Occipital lobe (tissue), 2 donors: ENCODE data around the gene HAX1. TPM values are rescaled to one million over a fixed set of nuclear protein-coding genes. Genes with fewer than 3 reads are reported as not detected.
A peak's percentile ranks its signal among the peaks of the same experiment; 100 is the strongest.
"Not testable (repeated sequence)": the region's sequence is repeated elsewhere in the genome, so short reads cannot be mapped to it uniquely, and the experiment has no call there.

ENCODE experiments used
- DNase-seq: peaks from one replicate; lab custom pipeline; 2025; lab: John Stamatoyannopoulos, UW
- total RNA-seq: library from RNA; depleted of rRNA; stranded (reverse); fragments of >200 nt; gene quantifications from one replicate; pipeline ENCODE4 v1.2.3, GENCODE V29; 2014

HAX1 gene
- total RNA-seq, 1 donor from 2014 or later, result 57.7 TPM

DNA sequence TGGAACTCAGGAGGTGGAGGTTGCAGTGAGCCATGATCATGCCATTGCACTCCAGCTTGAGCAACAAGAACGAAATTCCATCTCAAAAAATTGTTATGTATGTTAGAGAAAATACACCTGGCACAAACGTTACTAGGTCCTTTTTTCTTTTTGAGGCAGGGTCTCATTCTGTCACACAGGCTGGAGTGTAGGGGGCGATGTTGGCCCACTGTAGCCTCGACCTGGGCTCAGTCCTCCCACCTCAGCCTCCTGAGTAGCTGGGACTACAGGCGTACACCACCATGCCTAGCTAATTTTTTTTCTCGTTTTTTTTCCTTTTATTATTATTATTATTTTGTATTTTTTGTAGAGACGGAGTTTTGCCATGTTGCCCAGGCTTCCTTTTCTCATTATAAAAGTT lies 4.4 kb downstream of the HAX1 start:
- DNase-seq, result no peak

DNA sequence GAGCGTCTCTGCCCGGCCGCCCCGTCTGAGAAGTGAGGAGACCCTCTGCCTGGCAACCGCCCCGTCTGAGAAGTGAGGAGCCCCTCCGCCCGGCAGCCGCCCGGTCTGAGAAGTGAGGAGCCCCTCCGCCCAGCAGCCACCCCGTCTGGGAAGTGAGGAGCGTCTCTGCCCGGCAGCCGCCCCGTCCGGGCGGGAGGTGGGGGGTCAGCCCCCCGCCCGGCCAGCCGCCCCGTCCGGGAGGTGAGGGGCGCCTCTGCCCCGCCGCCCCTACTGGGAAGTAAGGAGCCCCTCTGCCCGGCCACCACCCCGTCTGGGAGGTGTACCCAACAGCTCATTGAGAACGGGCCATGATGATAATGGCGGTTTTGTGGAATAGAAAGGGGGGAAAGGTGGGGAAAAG lies 15.2 kb downstream of the HAX1 start:
- not testable (repeated sequence) for DNase-seq

DNA sequence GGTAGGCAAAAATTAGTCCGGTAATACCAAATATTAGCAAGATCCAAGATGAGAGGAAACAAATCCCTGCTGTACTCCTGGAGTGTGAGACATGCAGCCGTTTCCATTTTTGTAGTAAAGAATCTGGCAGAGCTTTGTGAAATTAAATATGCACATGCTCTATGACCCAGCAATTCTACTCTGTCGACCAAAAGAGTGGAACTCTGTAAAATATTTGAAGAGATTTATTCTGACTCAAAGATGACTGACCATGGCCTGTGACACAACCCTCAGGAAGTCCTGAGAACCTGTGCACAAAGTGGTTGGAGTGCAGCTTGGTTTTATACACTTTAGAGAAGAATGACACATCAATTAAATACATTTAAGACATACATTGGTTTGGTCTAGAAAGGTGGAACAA lies 16.2 kb downstream of the HAX1 start:
- no peak for DNase-seq

DNA sequence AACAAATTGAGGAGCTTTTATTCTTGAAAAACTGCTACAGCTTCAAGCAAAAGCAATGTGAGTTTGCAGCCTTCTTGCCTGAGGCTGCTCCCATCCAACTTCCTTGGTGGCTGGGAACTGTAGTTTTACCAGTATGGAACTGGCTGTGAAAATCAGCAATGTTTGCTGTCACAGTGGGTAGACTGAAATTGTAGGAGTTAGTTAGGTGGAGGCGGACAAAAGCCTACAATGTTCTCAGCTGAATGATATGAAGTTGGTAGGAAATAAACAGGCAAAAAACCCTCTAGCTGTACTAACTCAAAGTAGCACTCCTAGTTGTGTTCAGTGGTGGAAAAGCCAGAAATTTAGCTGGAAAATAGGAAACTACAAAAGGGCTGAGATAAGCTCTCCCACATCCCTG lies 18.5 kb downstream of the HAX1 start:
- no peak for DNase-seq

DNA sequence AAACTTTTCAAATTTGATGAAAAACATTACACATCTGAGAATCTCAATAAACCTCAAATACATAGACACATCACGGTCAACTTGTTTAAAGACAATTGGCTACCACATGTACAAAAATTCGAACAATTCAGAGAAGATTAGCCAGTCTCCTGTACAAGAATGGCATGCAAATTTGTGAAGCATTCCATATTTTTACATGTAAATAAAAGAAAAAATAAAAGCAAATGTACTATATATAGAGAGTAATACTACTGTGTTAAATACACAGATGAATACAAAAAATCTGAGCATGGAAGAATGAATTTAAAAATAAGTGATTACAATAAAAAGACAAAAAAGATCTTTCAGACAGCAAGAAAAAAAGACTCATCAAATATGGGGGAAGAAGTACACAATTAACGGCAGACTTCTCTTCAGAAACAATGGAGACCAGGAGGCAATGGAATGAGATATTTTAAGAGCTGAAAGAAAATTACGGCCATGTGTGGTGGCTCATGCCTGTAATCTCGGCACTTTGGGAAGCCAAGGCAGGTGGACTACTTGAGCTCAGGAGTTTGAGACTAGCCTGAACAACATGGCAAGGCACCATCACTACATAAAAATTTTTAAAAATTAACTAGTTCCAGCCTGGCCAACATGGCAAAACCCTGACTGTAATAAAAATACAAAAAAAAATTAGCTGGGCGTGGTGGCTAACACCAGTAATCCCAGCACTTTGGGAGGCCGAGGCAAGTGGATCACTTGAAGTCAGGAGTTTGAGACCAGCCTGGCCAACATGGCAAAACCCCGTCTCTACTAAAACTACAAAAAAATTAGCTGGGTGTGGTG lies 23.2 kb downstream of the HAX1 start:
- no peak for DNase-seq

DNA sequence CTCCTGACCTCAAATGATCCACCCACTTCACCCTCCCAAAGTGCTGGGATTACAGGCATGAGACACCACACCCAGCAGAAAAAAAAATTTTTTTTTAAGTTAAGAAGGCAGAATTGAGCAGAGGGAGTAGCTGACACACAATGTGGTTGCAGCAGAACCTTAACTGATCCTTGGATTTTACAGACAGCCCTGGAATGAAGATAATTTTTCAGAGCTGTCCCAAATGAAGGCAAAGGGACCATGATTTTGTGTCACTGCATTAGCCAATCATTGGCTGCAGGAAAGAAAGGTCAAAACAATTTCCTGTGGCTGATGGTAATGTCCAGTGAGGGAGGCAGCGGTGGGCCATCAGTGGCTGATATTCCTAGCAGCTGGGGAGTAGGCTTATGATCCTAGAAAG lies 29.2 kb downstream of the HAX1 start:
- no peak for DNase-seq

DNA sequence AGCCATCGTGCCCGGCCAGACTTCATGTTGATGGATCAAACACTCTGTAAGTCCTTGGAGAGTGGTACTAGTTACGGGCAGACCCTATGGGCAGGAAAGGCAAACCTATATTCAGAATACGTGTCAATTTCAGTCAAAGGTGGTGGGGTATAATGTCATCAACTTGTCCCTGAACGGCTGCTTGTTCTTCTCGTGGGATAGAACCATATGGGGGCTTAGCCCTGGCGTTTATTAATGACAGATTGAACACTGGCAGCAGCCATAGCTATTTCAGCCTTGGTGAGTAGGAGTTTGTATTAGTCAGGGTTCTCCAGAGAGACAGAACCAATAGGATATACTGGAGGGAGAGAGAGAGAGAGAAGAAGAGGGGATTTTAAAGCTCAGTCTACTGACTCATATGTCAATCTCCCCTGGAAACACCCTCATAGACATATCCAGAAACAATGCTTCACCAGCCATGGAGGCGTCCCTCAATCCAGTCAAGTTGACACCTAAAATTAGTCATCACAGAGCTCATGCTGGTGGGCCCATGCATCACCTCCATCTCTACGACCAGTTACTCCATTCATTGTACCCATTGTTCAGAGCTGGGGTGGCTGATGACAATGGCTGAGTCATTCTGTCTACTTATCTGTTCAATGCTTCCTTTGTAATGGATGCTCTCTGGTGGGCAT lies 32.4 kb downstream of the HAX1 start:
- DNase-seq, result no peak

DNA sequence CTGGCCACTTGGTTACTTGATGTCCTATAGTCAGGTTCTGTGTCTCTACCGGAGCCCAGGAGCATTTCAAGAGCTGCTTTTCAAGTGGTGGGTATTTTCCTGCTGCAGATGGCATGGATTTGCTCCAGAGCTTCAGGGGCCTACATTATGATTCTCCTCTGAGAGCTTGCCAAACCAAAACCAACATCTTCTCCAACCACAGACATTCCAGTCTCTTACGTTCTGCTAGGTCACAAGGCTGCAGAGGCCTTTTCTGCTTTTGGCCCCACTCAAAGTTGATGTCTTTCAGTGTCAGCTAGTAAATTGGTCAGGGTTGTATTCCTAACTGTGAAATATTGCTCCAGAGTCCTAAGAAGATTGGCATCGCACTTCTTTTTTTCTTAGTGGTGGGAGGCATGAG lies 33.7 kb downstream of the HAX1 start:
- DNase-seq, result no peak

DNA sequence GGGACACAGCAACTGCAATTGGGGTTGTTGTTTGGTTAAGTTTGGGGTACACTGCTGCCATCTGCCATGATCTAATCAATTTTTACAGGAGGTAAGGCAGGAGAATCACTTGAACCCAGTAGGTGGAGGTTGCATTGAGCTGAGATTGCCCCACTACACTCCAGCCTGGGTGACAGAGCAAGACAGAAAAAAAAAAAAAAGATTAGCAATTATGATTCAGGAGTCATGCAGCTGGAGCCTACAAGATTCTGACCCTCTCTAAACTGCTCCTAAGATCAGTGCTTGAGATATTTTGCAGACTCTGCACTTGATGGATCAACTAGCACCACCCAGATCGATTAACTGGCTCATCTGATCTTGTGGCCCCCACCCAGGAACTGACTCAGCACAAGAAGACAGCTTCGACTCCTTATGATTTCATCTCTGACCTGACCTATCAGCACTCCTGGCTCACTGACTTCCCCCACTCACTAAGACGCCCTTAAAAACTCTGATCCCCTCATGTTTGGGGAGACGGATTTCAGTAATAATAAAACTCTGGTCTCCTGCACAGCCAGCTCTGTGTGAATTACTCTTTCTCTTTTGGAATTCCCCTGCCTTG lies 35.3 kb downstream of the HAX1 start:
- not testable (repeated sequence) for DNase-seq

DNA sequence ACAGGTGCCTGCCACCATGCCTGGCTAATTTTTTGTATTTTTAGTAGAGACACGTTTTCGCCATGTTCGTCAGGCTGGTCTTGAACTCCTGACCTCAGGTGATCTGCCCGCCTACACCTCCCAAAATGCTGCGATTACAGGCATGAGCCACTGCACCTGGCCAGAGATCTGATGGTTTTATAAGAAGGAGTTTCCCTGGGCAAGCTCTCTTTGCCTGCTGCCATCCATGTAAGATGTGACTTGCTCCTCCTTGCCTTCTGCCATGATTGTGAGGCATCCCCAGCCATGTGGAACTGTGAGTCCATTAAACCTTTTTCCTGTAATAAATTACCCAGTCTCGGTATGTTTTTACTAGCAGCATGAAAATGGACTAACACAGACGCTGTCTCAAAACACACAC lies 36.7 kb downstream of the HAX1 start:
- DNase-seq, result not testable (repeated sequence)

DNA sequence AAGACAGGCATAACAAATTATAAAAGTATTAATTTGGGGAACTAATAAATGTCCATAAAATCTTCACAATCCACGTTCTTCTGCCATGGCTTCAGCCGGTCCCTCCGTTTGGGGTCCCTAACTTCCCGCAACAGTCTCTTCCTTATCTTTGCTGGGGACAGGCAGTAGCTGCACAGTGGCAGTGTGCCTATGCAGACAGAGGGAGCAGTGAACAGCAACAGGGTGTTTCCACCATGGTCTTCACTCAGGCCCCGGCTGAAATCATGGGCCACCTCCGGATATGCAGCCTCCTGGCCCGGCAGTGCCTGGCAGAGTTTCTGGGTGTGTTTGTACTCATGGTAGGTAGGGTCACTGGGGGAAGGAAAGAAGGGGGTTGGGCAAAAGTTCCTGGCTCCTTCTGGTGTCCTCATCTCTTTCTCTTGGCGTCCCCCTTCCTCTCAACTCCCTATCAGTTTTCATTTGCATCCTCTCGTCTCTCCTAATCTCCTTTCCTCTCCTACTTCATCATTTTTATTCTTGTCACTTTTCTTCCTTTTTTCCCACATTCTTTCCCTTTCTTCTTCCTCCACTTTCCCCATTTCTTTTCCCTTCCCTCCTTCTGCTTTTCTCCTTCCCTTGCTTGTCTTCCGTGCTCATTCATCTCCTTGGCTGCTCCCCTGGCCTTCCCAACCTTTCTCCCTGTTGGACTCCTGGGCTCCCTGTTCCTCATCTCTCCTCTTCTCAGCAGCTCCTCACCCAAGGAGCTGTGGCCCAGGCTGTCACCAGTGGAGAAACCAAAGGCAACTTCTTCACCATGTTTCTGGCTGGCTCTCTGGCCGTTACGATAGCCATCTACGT lies 40.0 kb downstream of the HAX1 start:
- DNase-seq, result not testable (repeated sequence)

DNA sequence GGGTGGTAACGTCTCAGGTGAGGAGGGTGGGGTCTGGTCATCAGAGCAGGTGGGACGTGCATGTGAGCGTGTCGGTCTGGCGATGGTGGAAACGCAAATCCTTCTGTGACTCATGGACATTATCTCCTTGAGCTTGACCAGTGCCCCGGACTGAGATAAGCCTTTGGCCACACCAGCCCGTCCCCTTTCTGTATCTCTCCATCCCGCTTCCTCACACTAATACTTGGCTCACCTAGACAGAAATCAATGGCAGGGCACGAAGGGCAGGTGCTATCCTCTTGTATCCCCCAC lies 40.6 kb downstream of the HAX1 start:
- no peak for DNase-seq

DNA sequence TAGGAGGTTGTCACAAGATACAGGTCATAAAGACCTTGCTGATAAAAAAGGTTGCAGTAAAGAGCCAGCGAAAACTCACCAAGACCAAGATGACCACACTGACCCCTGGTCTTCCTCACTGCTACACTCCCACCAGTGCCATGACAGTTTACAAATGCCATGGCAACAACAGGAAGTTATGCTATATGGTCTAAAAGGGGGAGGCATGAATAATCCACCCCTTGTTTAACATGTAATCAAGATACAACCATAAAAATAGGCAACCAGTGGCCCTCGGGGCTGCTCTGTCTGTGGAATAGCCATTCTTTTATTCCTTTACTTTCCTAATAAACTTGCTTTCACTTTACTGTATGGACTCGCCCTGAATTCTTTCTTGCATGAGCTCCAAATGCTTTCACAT lies 41.8 kb downstream of the HAX1 start:
- DNase-seq, result not testable (repeated sequence)

DNA sequence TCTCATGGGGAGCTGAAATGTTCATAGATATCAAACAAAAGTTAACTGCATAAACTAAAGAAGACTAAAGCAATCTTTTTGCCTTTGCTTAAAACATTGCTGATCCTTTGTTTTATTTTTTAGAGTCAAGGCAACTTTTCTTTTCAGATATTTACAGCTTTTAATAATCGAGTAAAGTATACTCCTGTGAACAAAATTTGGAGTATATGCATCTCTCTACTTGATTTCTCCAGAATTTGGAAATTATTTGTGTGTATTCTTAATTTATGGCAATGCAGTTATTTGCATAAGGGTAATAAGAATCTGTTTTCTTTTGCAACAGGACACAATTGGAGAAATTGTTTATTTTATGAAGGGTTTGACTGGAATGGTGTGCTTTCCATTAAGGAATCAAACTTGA lies 44.3 kb downstream of the HAX1 start:
- no peak for DNase-seq

DNA sequence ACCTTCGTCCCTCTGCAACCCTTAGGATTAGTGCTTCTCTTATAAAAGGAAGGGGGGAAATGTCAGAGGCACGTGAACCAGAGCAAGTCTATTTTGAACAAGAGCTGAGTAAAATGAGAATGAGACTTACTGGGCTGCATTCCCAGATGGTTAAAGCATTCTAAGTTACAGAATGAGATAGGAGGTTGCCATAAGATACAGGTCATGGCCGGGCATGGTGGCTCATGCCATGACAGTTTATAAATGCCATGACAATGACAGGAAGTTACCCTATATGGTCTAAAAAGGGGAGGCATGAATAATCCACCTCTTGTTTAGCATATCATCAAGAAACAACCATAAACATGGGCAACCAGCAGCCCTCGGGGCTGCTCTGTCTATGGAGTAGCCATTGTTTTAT lies 46.0 kb downstream of the HAX1 start:
- DNase-seq, result no peak

DNA sequence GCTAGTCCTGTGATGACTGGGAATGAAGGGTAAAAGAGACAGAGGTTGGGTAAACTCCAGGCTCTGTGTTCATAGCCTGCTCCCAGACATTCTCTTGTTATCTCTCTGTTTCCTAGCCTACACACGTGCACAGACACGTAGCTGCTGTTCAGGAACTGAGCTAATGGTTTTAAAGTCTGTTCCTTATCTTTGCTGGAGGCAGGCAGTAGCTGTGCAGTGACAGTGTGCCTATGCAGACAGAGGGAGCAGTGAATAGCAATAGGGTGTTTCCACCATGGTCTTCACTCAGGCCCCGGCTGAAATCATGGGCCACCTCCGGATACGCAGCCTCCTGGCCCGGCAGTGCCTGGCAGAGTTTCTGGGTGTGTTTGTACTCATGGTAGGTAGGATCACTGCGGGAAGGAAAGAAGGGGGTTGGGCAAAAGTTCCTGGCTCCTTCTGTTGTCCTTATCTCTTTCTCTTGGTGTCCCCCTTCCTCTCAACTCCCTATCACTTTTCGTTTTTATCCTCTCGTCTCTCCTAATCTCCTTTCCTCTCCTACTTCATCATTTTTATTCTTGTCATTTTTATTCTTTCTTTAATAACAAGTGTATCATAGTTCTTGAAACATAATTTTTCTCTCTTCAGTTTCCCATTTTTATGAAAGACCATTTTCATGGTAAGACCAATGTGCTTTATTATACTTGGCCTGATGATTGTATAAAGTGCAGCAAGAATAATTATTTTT lies 48.6 kb downstream of the HAX1 start, which contains the start of gene AQP10:
TSS of gene AQP10 (plus strand) at position 212 of the 727 bp plus-strand sequence. CDS start at position 275, 63 bp downstream.
- no peak for DNase-seq

DNA sequence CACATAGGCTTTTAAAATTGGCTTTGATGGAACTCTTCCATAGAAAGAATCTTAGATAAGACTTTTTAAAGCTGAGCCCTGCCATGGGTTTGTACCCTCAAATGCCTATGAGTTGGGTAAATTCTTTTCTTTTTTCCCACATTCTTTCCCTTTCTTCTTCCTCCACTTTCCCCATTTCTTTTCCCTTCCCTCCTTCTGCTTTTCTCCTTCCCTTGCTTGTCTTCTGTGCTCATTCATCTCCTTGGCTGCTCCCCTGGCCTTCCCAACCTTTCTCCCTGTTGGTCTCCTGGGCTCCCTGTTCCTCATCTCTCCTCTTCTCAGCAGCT lies 49.1 kb downstream of the HAX1 start:
- DNase-seq, result not testable (repeated sequence)

DNA sequence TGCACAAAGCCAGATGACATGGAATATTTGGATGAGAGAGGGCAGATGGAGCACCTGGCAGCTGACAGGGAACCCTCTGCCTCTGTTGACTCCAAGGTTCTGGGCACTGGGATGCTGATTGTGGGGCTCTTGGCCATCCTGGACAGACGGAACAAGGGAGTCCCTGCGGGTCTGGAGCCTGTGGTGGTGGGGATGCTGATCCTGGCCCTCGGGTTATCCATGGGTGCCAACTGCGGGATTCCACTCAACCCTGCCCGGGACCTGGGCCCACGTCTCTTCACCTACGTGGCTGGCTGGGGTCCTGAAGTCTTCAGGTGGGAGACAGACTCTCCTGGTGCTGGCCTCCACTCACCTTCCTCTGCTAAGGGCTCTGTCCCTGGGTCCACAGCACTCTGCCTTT lies 51.1 kb downstream of the HAX1 start:
- DNase-seq, result no peak

DNA sequence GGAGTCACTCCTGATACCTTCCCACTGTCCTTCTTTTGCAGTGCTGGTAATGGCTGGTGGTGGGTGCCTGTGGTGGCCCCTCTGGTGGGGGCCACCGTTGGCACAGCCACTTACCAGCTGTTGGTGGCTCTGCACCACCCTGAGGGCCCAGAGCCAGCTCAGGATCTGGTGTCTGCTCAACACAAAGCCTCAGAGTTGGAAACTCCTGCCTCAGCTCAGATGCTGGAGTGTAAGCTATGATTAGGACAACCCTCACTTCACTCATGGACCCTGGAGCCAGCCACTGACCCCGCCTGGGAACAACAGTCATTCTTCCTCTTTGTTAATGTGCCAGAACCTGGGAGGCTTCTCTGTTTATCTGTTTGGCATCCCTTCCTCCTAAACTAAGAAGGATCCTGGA lies 51.8 kb downstream of the HAX1 start:
- no peak for DNase-seq

DNA sequence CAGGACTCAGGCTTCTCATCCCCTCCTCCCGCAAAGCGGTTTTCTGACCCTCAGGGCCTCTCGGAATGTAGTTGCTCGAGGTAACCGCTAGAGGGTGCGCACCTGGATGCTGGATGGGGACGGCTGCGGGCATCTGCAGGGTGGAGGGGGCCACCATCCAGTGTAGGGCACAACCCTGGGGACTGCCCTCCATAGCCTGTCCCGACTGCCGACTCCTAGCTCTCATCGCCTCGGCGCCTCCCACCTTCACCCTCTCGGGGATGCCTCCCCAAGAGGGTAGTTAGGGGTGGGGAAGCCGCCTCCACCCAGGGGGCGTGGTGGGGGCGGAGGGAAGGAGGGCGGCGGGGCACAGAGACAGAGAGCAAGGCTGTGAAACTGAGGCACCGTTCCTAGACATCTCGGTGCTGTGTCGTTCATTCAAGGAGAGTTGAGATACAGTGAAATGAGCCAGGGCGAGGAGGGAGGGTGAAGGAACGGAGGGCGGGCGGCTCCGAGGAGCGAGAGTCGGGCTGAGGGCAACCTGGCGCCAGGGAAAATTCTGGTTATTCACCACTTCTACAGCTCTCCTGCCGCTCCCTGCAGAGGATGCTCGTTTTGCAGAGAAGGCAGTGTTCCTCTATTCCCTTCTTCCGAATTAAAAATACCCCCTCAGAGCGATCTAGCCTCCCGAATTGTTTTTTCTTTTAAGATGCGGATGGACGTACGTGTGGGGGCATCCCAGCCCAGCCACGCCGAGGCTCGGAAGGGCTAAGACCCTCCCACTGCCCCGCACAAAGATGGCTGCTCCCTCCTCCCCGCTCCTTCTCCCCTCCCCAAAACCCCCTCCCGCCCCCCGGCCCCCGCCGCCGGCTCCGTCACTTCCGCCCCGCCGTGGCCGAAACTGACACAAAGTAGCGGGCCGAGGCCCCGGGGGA lies 52.5 kb downstream of the HAX1 start, which contains the start of gene ATP8B2:
TSS of gene ATP8B2 (plus strand) at position 857 of the 914 bp plus-strand sequence. CDS start 2,617 bp downstream, outside the sequence.
- peak; percentile 60 for DNase-seq
